GM23248 (cell line): ENCODE data around the gene HRH3.

Source experiments
- EZH2 ChIP-seq: fragments of 200-600 bp; sonication (generic); IDR thresholded peaks from 2 replicates; pipeline ENCODE4 v1.6.1; 2018; ENCODE audit warnings: antibody characterized with exemption, mild to moderate bottlenecking; ENCODE audit not compliant: insufficient read depth, poor library complexity, severe bottlenecking
- EZH2phosphoT487 ChIP-seq: fragments of 200-600 bp; sonication (generic); IDR thresholded peaks from 2 replicates; pipeline ENCODE4 v1.6.1; 2018; ENCODE audit warnings: antibody characterized with exemption, moderate library complexity, mild to moderate bottlenecking, low read depth; ENCODE audit not compliant: insufficient read depth

DNA sequence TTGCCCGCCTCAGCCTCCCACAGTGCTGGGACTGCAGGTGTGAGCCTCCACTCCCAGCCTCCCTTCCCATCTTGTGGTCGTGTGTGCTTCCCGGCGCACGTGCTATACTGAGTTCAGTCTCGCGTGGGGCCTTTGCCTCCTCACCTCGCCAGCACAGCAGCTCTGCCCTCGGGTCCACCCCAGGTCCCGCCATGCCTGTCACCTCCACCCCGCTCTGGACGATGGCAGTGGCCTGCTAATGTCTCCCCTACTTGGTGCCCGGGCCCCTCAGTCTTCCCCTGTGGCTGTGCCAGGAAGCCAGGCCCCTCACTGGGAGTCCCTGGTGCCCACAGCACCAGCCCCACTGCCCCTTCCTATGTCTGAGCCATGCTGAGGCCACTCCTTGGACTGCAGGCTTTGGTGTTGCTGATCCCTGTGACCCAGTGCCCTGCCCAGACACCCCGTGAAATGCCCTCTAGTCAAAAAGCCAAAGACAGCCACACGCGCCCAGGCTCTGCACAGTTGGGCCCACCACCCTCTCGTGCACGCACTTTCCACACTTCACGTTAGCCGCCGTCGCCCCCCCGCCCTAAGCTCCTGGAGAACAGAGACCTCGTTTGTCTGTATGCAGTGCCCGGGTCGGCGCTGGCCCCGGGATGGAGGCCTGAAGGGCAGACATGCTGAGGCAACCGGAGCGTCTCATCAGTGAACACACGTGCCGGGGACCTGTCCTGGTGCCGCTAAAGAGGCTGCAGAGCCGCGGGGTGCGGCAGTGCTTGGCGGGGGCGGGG is 14.3 kb downstream of the HRH3 start:
- TF ChIP-seq EZH2phosphoT487 (no peak), EZH2 (no peak)
